Neuronal stem cell (in vitro differentiated cells): ENCODE data around the gene CEP112.
A peak's percentile ranks its signal among the peaks of the same experiment; 100 is the strongest.
"Not testable (repeated sequence)": the region's sequence is repeated elsewhere in the genome, so short reads cannot be mapped to it uniquely, and the experiment has no call there.

ENCODE experiments used
- DNase-seq: peaks from one replicate; pipeline ENCODE4 v3.0.0-alpha.2; 2013; ENCODE audit warnings: low spot score
- H2AFZ ChIP-seq: one replicate; pipeline ENCODE4 v1.6.1; 2013; ENCODE audit warnings: mild to moderate bottlenecking, low read length, inconsistent platforms
- H2AK5ac ChIP-seq: 2 replicates; pipeline ENCODE4 v1.6.1; 2013; ENCODE audit warnings: low read depth, mild to moderate bottlenecking, inconsistent platforms, low read length, moderate library complexity, mixed read lengths
- H2BK120ac ChIP-seq: 2 replicates; pipeline ENCODE4 v1.6.1; 2013; ENCODE audit warnings: low read depth, mild to moderate bottlenecking, inconsistent platforms, low read length, moderate library complexity, mixed read lengths
- H2BK12ac ChIP-seq: one replicate; pipeline ENCODE4 v1.6.1; 2013; ENCODE audit warnings: low read length, inconsistent platforms
- H2BK15ac ChIP-seq: 2 replicates; pipeline ENCODE4 v1.6.1; 2013; ENCODE audit warnings: mild to moderate bottlenecking, low read length, inconsistent platforms, mixed read lengths
- H2BK5ac ChIP-seq: one replicate; pipeline ENCODE4 v1.6.1; 2013; ENCODE audit warnings: inconsistent platforms, mild to moderate bottlenecking, low read length, moderate library complexity
- H3K14ac ChIP-seq: one replicate; pipeline ENCODE4 v1.6.1; 2013; ENCODE audit warnings: low read length, inconsistent platforms
- H3K18ac ChIP-seq: 2 replicates; pipeline ENCODE4 v1.6.1; 2013; ENCODE audit warnings: low read length, inconsistent platforms
- H3K23ac ChIP-seq: 2 replicates; pipeline ENCODE4 v1.6.1; 2013; ENCODE audit warnings: low read depth, mild to moderate bottlenecking, mixed read lengths, low read length, inconsistent platforms; ENCODE audit not compliant: poor library complexity
- H3K27ac ChIP-seq: replicated peaks from 3 replicates; pipeline ENCODE4 v1.5.1; 2013; ENCODE audit warnings: low read length, inconsistent platforms
- H3K27me3 ChIP-seq, 3 experiments: 2 replicates each; pipeline ENCODE4 v1.6.1; 2013; ENCODE audit warnings: low read length in 3 of 3, mild to moderate bottlenecking in 2 of 3, inconsistent platforms in 1 of 3, low read depth in 1 of 3, mixed read lengths in 1 of 3, moderate library complexity in 1 of 3; ENCODE audit not compliant: control insufficient read depth in 3 of 3, insufficient read depth in 3 of 3
- H3K36me3 ChIP-seq, 2 donors: replicated peaks in 1 of 2; 2 replicates each; pipeline ENCODE4 v1.6.1; 2013; ENCODE audit warnings: low read length in 2 of 2; ENCODE audit not compliant: control insufficient read depth in 2 of 2, insufficient read depth in 2 of 2
- H3K4ac ChIP-seq: 2 replicates; pipeline ENCODE4 v1.6.1; 2013; ENCODE audit warnings: inconsistent platforms, mild to moderate bottlenecking, low read length, moderate library complexity
- H3K4me1 ChIP-seq, 2 donors: 1 replicate in 1 of 2; 2 replicates in 1 of 2; pipeline ENCODE4 v1.6.1; 2013; ENCODE audit warnings: low read length in 2 of 2, low read depth in 1 of 2; ENCODE audit not compliant: control insufficient read depth in 2 of 2, insufficient read depth in 1 of 2
- H3K4me2 ChIP-seq: one replicate; pipeline ENCODE4 v1.6.1; 2013; ENCODE audit warnings: mild to moderate bottlenecking, low read length, inconsistent platforms; ENCODE audit not compliant: insufficient read depth, poor library complexity, severe bottlenecking
- H3K4me3 ChIP-seq, 2 donors: 2 replicates each; pipeline ENCODE4 v1.5.1; 2013; ENCODE audit warnings: low read length in 2 of 2, mild to moderate bottlenecking in 2 of 2, inconsistent platforms in 1 of 2, moderate library complexity in 1 of 2
- H3K79me1 ChIP-seq: one replicate; pipeline ENCODE4 v1.6.1; 2013; ENCODE audit warnings: low read depth, mild to moderate bottlenecking, inconsistent platforms, low read length, moderate library complexity
- H3K9ac ChIP-seq: one replicate; pipeline ENCODE4 v1.6.1; 2013; ENCODE audit warnings: mild to moderate bottlenecking, low read depth, low read length, inconsistent platforms; ENCODE audit not compliant: poor library complexity
- H3K9me3 ChIP-seq, 2 donors: replicated peaks in 1 of 2; 2 replicates each; pipeline versions ENCODE3 to v1.6.1; 2013; ENCODE audit warnings: low read length in 2 of 2, mild to moderate bottlenecking in 2 of 2, inconsistent platforms in 1 of 2, low read depth in 1 of 2, mixed read lengths in 1 of 2, moderate library complexity in 1 of 2; ENCODE audit not compliant: control insufficient read depth in 2 of 2, insufficient read depth in 1 of 2
- H4K8ac ChIP-seq: one replicate; pipeline ENCODE4 v1.6.1; 2013; ENCODE audit warnings: low read depth, mild to moderate bottlenecking, inconsistent platforms, low read length, moderate library complexity
- H4K91ac ChIP-seq: one replicate; pipeline ENCODE4 v1.6.1; 2013; ENCODE audit warnings: low read length, low read depth, mild to moderate bottlenecking, inconsistent platforms; ENCODE audit not compliant: poor library complexity
- WGBS, 2 donors: extraction: QIAGEN DNeasy Blood & Tissue Kit; methylation state at CpG; one replicate each; pipeline ENCODE4 v1.1.7; 2013; ENCODE audit warnings: missing lambda C conversion rate in 2 of 2, mixed read lengths in 1 of 2; ENCODE audit not compliant: insufficient read length in 2 of 2, insufficient replicate concordance in 1 of 2; ENCODE audit errors: extremely low coverage in 2 of 2; 5-methylcytosine and 5-hydroxymethylcytosine counted together

Gene CEP112

GRCh38 chr17:65826577-65826976 is 365.4 kb downstream of the CEP112 start:
- not testable (repeated sequence) for DNase-seq, H4K91ac ChIP-seq

GRCh38 chr17:65824901-65825300 is 367.0 kb downstream of the CEP112 start:
- no peaks in the 10 kb centered on the region for H3K79me1 ChIP-seq
- H3K9me3 ChIP-seq: no peaks in the 10 kb centered on the region
- no peaks in the 10 kb centered on the region for H3K4me1 ChIP-seq
- no peak overlapping the region for H3K14ac ChIP-seq
- H2AFZ ChIP-seq: no peak overlapping the region
- H2BK120ac ChIP-seq: no peak overlapping the region
- no peak overlapping the region for H2AK5ac ChIP-seq
- no peaks in the 10 kb centered on the region for H3K36me3 ChIP-seq
- no peaks in the 10 kb centered on the region for H3K27me3 ChIP-seq
- H3K4me2 ChIP-seq: no peak overlapping the region
- H3K4ac ChIP-seq: no peak overlapping the region
- H2BK12ac ChIP-seq: no peak overlapping the region
- no peak overlapping the region for H2BK15ac ChIP-seq
- H3K4me3 ChIP-seq: no peak overlapping the region
- no peak overlapping the region for H3K27ac ChIP-seq
- no peak overlapping the region for H3K18ac ChIP-seq
- no peak overlapping the region for H4K91ac ChIP-seq
- H3K23ac ChIP-seq: no peak overlapping the region
- no CpG with 5 or more reads among the region's 1 CpG for WGBS, 2 donors
- H2BK5ac ChIP-seq: no peak overlapping the region
- no peak for DNase-seq
- no peak overlapping the region for H3K9ac ChIP-seq
- H4K8ac ChIP-seq: no peak overlapping the region

More at GRCh38 chr17:65826577-65826976, 365.4 kb downstream of the CEP112 start:
- WGBS, 2 donors: no CpG with 5 or more reads among the region's 2 CpGs
- H3K18ac ChIP-seq, H2BK15ac ChIP-seq, H3K27ac ChIP-seq, H3K9ac ChIP-seq, H2BK12ac ChIP-seq, H3K23ac ChIP-seq, H3K9me3 ChIP-seq, H2AK5ac ChIP-seq, H3K4me1 ChIP-seq, H3K27me3 ChIP-seq, H3K14ac ChIP-seq, H2BK5ac ChIP-seq, H3K4me2 ChIP-seq, H3K4me3 ChIP-seq, H2BK120ac ChIP-seq, H3K36me3 ChIP-seq, H3K79me1 ChIP-seq, H4K8ac ChIP-seq, H2AFZ ChIP-seq: not testable (repeated sequence)
- peak overlapping the region; percentile 85 for H3K4ac ChIP-seq

DNA sequence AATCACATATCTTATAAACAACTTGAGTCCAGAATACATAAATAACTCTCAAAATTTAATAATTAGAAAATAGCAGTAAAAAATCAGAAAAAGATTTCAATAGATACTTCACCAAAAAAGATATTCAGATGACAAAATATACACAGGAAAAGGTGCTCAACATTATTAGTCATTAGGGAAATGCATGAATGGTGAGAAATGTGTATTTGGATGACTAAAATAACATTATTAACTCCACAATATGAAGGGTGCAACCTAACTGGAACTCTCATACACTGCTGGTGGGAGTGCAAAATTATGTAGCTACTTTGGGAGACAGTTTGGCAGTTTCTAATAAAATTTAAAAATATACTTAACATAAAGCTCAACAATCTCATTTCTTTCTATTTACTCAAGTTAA is 368.2 kb downstream of the CEP112 start:
- Histone ChIP-seq H3K18ac (no peak overlapping the region), H3K4me2 (no peak overlapping the region), H3K9me3 (no peaks in the 10 kb centered on the region), H4K91ac (no peak overlapping the region), H2BK5ac (no peak overlapping the region), H2BK12ac (no peak overlapping the region), H2AFZ (no peak overlapping the region), H3K79me1 (no peaks in the 10 kb centered on the region), H3K4ac (no peak overlapping the region), H3K27ac (no peak overlapping the region), H3K4me1 (no peaks in the 10 kb centered on the region), H4K8ac (no peak overlapping the region), H2AK5ac (no peak overlapping the region), H3K27me3 (no peaks in the 10 kb centered on the region), H3K23ac (no peak overlapping the region), H3K4me3 (no peak overlapping the region), H2BK15ac (no peak overlapping the region), H3K36me3 (no peaks in the 10 kb centered on the region), H3K14ac (no peak overlapping the region), H2BK120ac (no peak overlapping the region), H3K9ac (no peak overlapping the region)
- DNase-seq: no peak

GRCh38 chr17:65820811-65821210 is 371.1 kb downstream of the CEP112 start:
- Histone ChIP-seq H3K4me2 (no peak overlapping the region), H3K27me3 (no peaks in the 10 kb centered on the region), H3K27ac (no peak overlapping the region), H2BK12ac (no peak overlapping the region), H3K4me3 (no peak overlapping the region), H2BK15ac (no peak overlapping the region), H3K9me3 (no peaks in the 10 kb centered on the region), H2AFZ (no peak overlapping the region), H3K9ac (no peak overlapping the region), H4K8ac (no peak overlapping the region), H3K36me3 (no peaks in the 10 kb centered on the region), H2BK120ac (no peak overlapping the region), H3K23ac (no peak overlapping the region), H4K91ac (no peak overlapping the region), H3K79me1 (no peaks in the 10 kb centered on the region), H2AK5ac (no peak overlapping the region), H2BK5ac (no peak overlapping the region), H3K18ac (no peak overlapping the region), H3K4ac (no peak overlapping the region), H3K4me1 (no peaks in the 10 kb centered on the region), H3K14ac (no peak overlapping the region)
- DNase-seq: no peak
- WGBS, 2 donors: no CpG with 5 or more reads among the region's 2 CpGs
